Stimulated activated CD4-positive, alpha-beta T cell treated with anti-CD3 and anti-CD28 coated beads, Interleukin-12 subunit alpha, Interleukin-12 subunit beta, amount 100 ng/mL, for 4 hours (primary cell): ENCODE data around the gene SPPL3.
"Not testable (repeated sequence)": the region's sequence is repeated elsewhere in the genome, so short reads cannot be mapped to it uniquely, and the experiment has no call there.

Source experiments
- DNase-seq: peaks from one replicate; pipeline ENCODE4 v3.0.0-alpha.2; 2020

Gene SPPL3

GRCh38 chr12:120839503-120839902 lies 64.7 kb downstream of the SPPL3 start:
- DNase-seq: no peak

- DNase-seq: not testable (repeated sequence)
Observed at GRCh38 chr12:120838629-120839383, 65.4 kb downstream of the SPPL3 start.

GRCh38 chr12:120836114-120836684 lies 68.0 kb downstream of the SPPL3 start:
- DNase-seq: no peak

- DNase-seq: no peak
Observed at GRCh38 chr12:120835657-120836056, 68.5 kb downstream of the SPPL3 start.

- DNase-seq: no peak
Observed at GRCh38 chr12:120835304-120835612, 68.9 kb downstream of the SPPL3 start.

GRCh38 chr12:120834489-120835303 lies 69.5 kb downstream of the SPPL3 start:
- no peak for DNase-seq

- no peak for DNase-seq
Observed at GRCh38 chr12:120833849-120834248, 70.3 kb downstream of the SPPL3 start.

GRCh38 chr12:120832737-120833136 lies 71.4 kb downstream of the SPPL3 start:
- no peak for DNase-seq

- DNase-seq: no peak
Observed at GRCh38 chr12:120831648-120832267, 72.4 kb downstream of the SPPL3 start.

- DNase-seq: no peak
Observed at GRCh38 chr12:120830966-120831365, 73.2 kb downstream of the SPPL3 start.

- no peak for DNase-seq
Observed at GRCh38 chr12:120830052-120830940, 73.9 kb downstream of the SPPL3 start.

GRCh38 chr12:120826335-120826734 lies 77.8 kb downstream of the SPPL3 start:
- DNase-seq: no peak

- DNase-seq: no peak
Observed at GRCh38 chr12:120825337-120825736, 78.8 kb downstream of the SPPL3 start.

- no peak for DNase-seq
Observed at GRCh38 chr12:120822832-120823503, 81.2 kb downstream of the SPPL3 start.

- DNase-seq: no peak
Observed at GRCh38 chr12:120821878-120822277, 82.3 kb downstream of the SPPL3 start.

GRCh38 chr12:120820884-120821510 lies 83.2 kb downstream of the SPPL3 start:
- DNase-seq: peak; percentile 38

GRCh38 chr12:120818416-120818815 lies 85.7 kb downstream of the SPPL3 start:
- no peak for DNase-seq

GRCh38 chr12:120817559-120818330 lies 86.4 kb downstream of the SPPL3 start:
- DNase-seq: no peak

- DNase-seq: no peak
Observed at GRCh38 chr12:120816363-120816762, 87.8 kb downstream of the SPPL3 start.

GRCh38 chr12:120814903-120815429 lies 89.2 kb downstream of the SPPL3 start:
- DNase-seq: no peak
